Psoas muscle (tissue), 8 donors: ENCODE measurements around the gene BNIP3. TPM values are rescaled to one million over a fixed set of nuclear protein-coding genes. Genes with fewer than 3 reads are reported as not detected.

Source experiments
- ATAC-seq, 4 donors: fragments of 200-7000 bp; cut with Tn5 transposase; one replicate each; pipeline ENCODE4 v1.9.1; 2020; ENCODE audit warnings: moderate library complexity in 3 of 4, mild to moderate bottlenecking in 2 of 4
- DNase-seq, 2 donors: peaks; one replicate each; pipeline ENCODE4 v3.0.0-alpha.2; 2020
- H3K27ac ChIP-seq: fragments of 200-600 bp; one replicate; pipeline ENCODE4 v1.8.0; 2022
- H3K27me3 ChIP-seq, 3 donors: fragments of 200-600 bp in 1 of 3; one replicate each; pipeline versions ENCODE4 v1.6.1 to v1.8.0; 2013 to 2022; ENCODE audit warnings: low read length in 2 of 3, mild to moderate bottlenecking in 2 of 3, moderate library complexity in 1 of 3; ENCODE audit not compliant: insufficient read depth in 3 of 3
- H3K36me3 ChIP-seq, 2 donors: fragments of 200-600 bp in 1 of 2; one replicate each; pipeline versions ENCODE4 v1.6.1 to v1.8.0; 2013 to 2022; ENCODE audit warnings: low read depth in 1 of 2, mild to moderate bottlenecking in 1 of 2, moderate library complexity in 1 of 2; ENCODE audit not compliant: insufficient read depth in 1 of 2
- H3K4me1 ChIP-seq: fragments of 200-600 bp; one replicate; pipeline ENCODE4 v1.8.0; 2022
- H3K4me3 ChIP-seq: fragments of 200-600 bp; one replicate; pipeline ENCODE4 v1.8.0; 2022; ENCODE audit warnings: mild to moderate bottlenecking
- H3K9me3 ChIP-seq: fragments of 200-600 bp; one replicate; pipeline ENCODE4 v1.8.0; 2022
- CTCF ChIP-seq: fragments of 200-600 bp; IDR thresholded peaks from one replicate; pipeline ENCODE4 v1.8.0; 2022; ENCODE audit warnings: antibody characterized with exemption
- WGBS, 3 donors: extraction: QIAGEN DNeasy Blood & Tissue Kit; methylation state at CpG; one replicate each; pipeline versions ENCODE4 v1.1.6 to v1.1.7; 2013; 5-methylcytosine and 5-hydroxymethylcytosine counted together
- intact Hi-C, 2 donors: fragments of 100-400 bp; cut with DNase I; formaldehyde crosslinking; loops; one replicate each; pipeline versions ENCODE4 v1.11.0 to v1.14.2; 2022
- polyA plus RNA-seq, 3 donors: library from polyadenylated mRNA; stranded (reverse); fragments of 200-250 nt; gene quantifications; one replicate each; pipeline ENCODE4 v1.2.3, GENCODE V29; 2013
- total RNA-seq, 4 donors: library from RNA; stranded (reverse); fragmentation: NEBNext Ultra II Directional in 2 of 4; extraction: Animal tissue kit (Norgen Biotek cat#: 25700) in 2 of 4; gene quantifications; one replicate each; pipeline versions ENCODE4 v1.2.1 to v1.2.4, GENCODE V29; 2021 to 2023
- donor health status: healthy with polysubstance abuse.
- donor health status: DM: no; HTN: no; CAD: no; lungs with moderate emphysema.
- donor health status: Bipolar disorder and iron deficiency.
- donor health status: healthy.
- donor health status: DM: yes; HTN: yes; CAD: no.
- donor health status: DM: no; HTN: no; CAD: no.
- donor health status: DM: no; HTN: no; CAD: no.
- donor health status: DM: yes; HTN: yes; CAD: no.

Gene BNIP3
- total and polyA plus RNA-seq, 7 donors: 85.9 to 210 (median 149) TPM

- DNase-seq: no peak
- Histone ChIP-seq H3K9me3 (no peaks in the 10 kb centered on the region), H3K4me3 (no peak overlapping the region), H3K4me1 (peaks cover 3% of the 10 kb centered on the region), H3K27me3 (no peaks in the 10 kb centered on the region), H3K36me3 (no peaks in the 10 kb centered on the region), H3K27ac (no peak overlapping the region)
- WGBS, 3 donors: 84 to 95% (median 88%) methylated on average over 6 of the region's 6 CpGs
- intact Hi-C loops: no loop called here
- no peak for ATAC-seq
- TF ChIP-seq CTCF: no peak
Measured at GRCh38 chr10:132005147-132005546, 23.4 kb upstream of the BNIP3 start.

- H3K9me3 ChIP-seq: no peaks in the 10 kb centered on the region
- ATAC-seq (no peak), DNase-seq (no peak)
- H3K4me3 ChIP-seq: no peak overlapping the region
- no peaks in the 10 kb centered on the region for H3K36me3 ChIP-seq
- TF ChIP-seq CTCF: no peak
- intact Hi-C loops: no loop called here
- no peak overlapping the region for H3K27ac ChIP-seq
- no peaks in the 10 kb centered on the region for H3K4me1 ChIP-seq
- WGBS, 3 donors: 80 to 84% (median 81%) methylated on average over 10 of the region's 10 CpGs
- H3K27me3 ChIP-seq: no peaks in the 10 kb centered on the region
Measured at GRCh38 chr10:132004052-132004451, 22.3 kb upstream of the BNIP3 start.

- H3K27ac ChIP-seq: no peak overlapping the region
- no peaks in the 10 kb centered on the region for H3K9me3 ChIP-seq
- H3K4me1 ChIP-seq: peaks cover 3% of the 10 kb centered on the region
- H3K27me3 ChIP-seq: no peaks in the 10 kb centered on the region
- intact Hi-C loops: no loop called here
- 80 to 81% (median 80%) methylated on average over 12 of the region's 12 CpGs for WGBS, 3 donors
- H3K36me3 ChIP-seq: no peaks in the 10 kb centered on the region
- TF ChIP-seq CTCF: no peak
- DNase-seq (no peak), ATAC-seq (no peak)
- H3K4me3 ChIP-seq: no peak overlapping the region
Measured at GRCh38 chr10:132003282-132003924, 21.7 kb upstream of the BNIP3 start.

GRCh38 chr10:132002004-132002403, 20.3 kb upstream of the BNIP3 start:
- intact Hi-C loops: no loop called here
- H3K27me3 ChIP-seq: no peaks in the 10 kb centered on the region
- no peak for TF ChIP-seq CTCF
- no peak overlapping the region for H3K4me3 ChIP-seq
- no peak overlapping the region for H3K27ac ChIP-seq
- ATAC-seq: no peak
- H3K4me1 ChIP-seq: peaks cover 17% of the 10 kb centered on the region
- no peaks in the 10 kb centered on the region for H3K9me3 ChIP-seq
- no peak for DNase-seq
- no peaks in the 10 kb centered on the region for H3K36me3 ChIP-seq
- 91 to 94% (median 94%) methylated on average over 4 of the region's 4 CpGs for WGBS, 3 donors
